HEK293 (cell line): ENCODE results near the gene USP6NL.

Experiments
- CTCF ChIA-PET: fragments of 350-600 bp; formaldehyde crosslinking; extraction: SDS; loops from one replicate; lab custom pipeline; 2021; ENCODE audit warnings: antibody characterized with exemption; lab: Yijun Ruan, JAX
- POLR2A ChIA-PET: fragments of 300-600 bp; formaldehyde crosslinking; extraction: SDS; loops from one replicate; lab custom pipeline; 2020; ENCODE audit warnings: antibody characterized with exemption, inconsistent platforms; lab: Yijun Ruan, JAX
- H3K27ac ChIP-seq: fragments of 200-500 bp; sonication (Bioruptor generic); 2 replicates; pipeline ENCODE4 v1.5.1; 2014; ENCODE audit warnings: low read depth, low read length, control low read depth, inconsistent platforms; ENCODE audit errors: extremely low read depth
- H3K36me3 ChIP-seq, 2 experiments: fragments of 200-500 bp in 1 of 2; sonication (Bioruptor generic) in 1 of 2; 1 replicate in 1 of 2; 2 replicates in 1 of 2; pipeline ENCODE4 v1.5.1; 2014 to 2017; ENCODE audit warnings: inconsistent platforms in 2 of 2, low read length in 2 of 2; ENCODE audit not compliant: control insufficient read depth in 2 of 2, insufficient read depth in 1 of 2
- H3K4me1 ChIP-seq: fragments of 200-500 bp; sonication (Bioruptor generic); 2 replicates; pipeline ENCODE4 v1.5.1; 2014; ENCODE audit warnings: mild to moderate bottlenecking, low read length, inconsistent platforms; ENCODE audit not compliant: control insufficient read depth, insufficient read depth
- H3K4me3 ChIP-seq: 2 replicates; pipeline ENCODE4 v1.5.1; 2011; ENCODE audit warnings: low read depth, mild to moderate bottlenecking, control low read depth, low read length, moderate library complexity
- H3K9me3 ChIP-seq: fragments of 200-500 bp; sonication (Bioruptor generic); 2 replicates; pipeline ENCODE4 v1.5.1; 2014; ENCODE audit warnings: low read depth, low read length, inconsistent platforms; ENCODE audit not compliant: control insufficient read depth, insufficient read depth
- GFI1B ChIP-seq: fragments of 450-650 bp; formaldehyde crosslinking; IDR thresholded peaks from 2 replicates; pipeline ENCODE4 v1.5.1; 2016; ENCODE audit warnings: missing biosample characterization, missing genetic modification characterization
- GLI2 ChIP-seq: fragments of 450-650 bp; formaldehyde crosslinking; IDR thresholded peaks from 2 replicates; pipeline ENCODE4; 2017; ENCODE audit warnings: missing biosample characterization, missing genetic modification characterization, low read depth, borderline replicate concordance
- RBAK ChIP-seq: fragments of 450-650 bp; formaldehyde crosslinking; IDR thresholded peaks from 2 replicates; pipeline ENCODE4 v1.5.1; 2016; ENCODE audit warnings: missing biosample characterization, missing genetic modification characterization
- ZBTB6 ChIP-seq: fragments of 450-650 bp; formaldehyde crosslinking; IDR thresholded peaks from 2 replicates; pipeline ENCODE4 v1.5.1; 2017; ENCODE audit warnings: missing biosample characterization, missing genetic modification characterization
- ZNF114 ChIP-seq: fragments of 450-650 bp; formaldehyde crosslinking; IDR thresholded peaks from 2 replicates; pipeline ENCODE4 v1.5.0; 2017; ENCODE audit warnings: missing biosample characterization, missing genetic modification characterization
- ZNF19 ChIP-seq: fragments of 450-650 bp; formaldehyde crosslinking; IDR thresholded peaks from 2 replicates; pipeline ENCODE4; 2016; ENCODE audit warnings: missing biosample characterization, missing genetic modification characterization, low read depth
- ZNF280D ChIP-seq: fragments of 450-650 bp; formaldehyde crosslinking; IDR thresholded peaks from 2 replicates; pipeline ENCODE4 v1.5.1; 2016; ENCODE audit warnings: missing biosample characterization, missing genetic modification characterization
- ZNF416 ChIP-seq: fragments of 450-650 bp; formaldehyde crosslinking; IDR thresholded peaks from 2 replicates; pipeline ENCODE4 v1.5.1; 2016; ENCODE audit warnings: missing biosample characterization, missing genetic modification characterization
- ZNF561 ChIP-seq: fragments of 450-650 bp; IDR thresholded peaks from 2 replicates; pipeline ENCODE4 v1.5.1; 2018; ENCODE audit warnings: missing biosample characterization, missing genetic modification characterization, borderline replicate concordance
- ZNF629 ChIP-seq: fragments of 450-650 bp; formaldehyde crosslinking; IDR thresholded peaks from 2 replicates; pipeline ENCODE4 v1.5.1; 2017; ENCODE audit warnings: missing biosample characterization, missing genetic modification characterization
- ZNF747 ChIP-seq: fragments of 450-650 bp; formaldehyde crosslinking; IDR thresholded peaks from 2 replicates; pipeline ENCODE4 v1.5.1; 2016; ENCODE audit warnings: missing biosample characterization, missing genetic modification characterization
- ZNF776 ChIP-seq: fragments of 450-650 bp; formaldehyde crosslinking; IDR thresholded peaks from 2 replicates; pipeline ENCODE4 v1.5.0; 2017; ENCODE audit warnings: missing biosample characterization, missing genetic modification characterization, borderline replicate concordance
- ZNF843 ChIP-seq: fragments of 450-650 bp; formaldehyde crosslinking; IDR thresholded peaks from 2 replicates; pipeline ENCODE4 v1.5.1; 2016; ENCODE audit warnings: missing biosample characterization, missing genetic modification characterization
- TF ChIP-seq, protein P1 (sequence below): fragments of 450-650 bp; formaldehyde crosslinking; IDR thresholded peaks from 2 replicates; pipeline ENCODE4 v1.5.1; 2016; ENCODE audit warnings: missing biosample characterization, missing genetic modification characterization
- TF ChIP-seq, protein P2 (sequence below): sonication (generic); formaldehyde crosslinking; IDR thresholded peaks from 2 replicates; pipeline ENCODE4 v1.8.1; 2022; ENCODE audit warnings: mild to moderate bottlenecking, moderate library complexity, missing genetic modification reagents
- TF ChIP-seq, protein P3 (sequence below): fragments of 450-650 bp; formaldehyde crosslinking; IDR thresholded peaks from 2 replicates; pipeline ENCODE4 v1.5.1; 2016; ENCODE audit warnings: missing biosample characterization, missing genetic modification characterization
- TF ChIP-seq, protein P4 (sequence below): fragments of 450-650 bp; formaldehyde crosslinking; IDR thresholded peaks from 2 replicates; pipeline ENCODE4 v1.5.1; 2016; ENCODE audit warnings: missing biosample characterization, missing genetic modification characterization

The USP6NL gene

DNA sequence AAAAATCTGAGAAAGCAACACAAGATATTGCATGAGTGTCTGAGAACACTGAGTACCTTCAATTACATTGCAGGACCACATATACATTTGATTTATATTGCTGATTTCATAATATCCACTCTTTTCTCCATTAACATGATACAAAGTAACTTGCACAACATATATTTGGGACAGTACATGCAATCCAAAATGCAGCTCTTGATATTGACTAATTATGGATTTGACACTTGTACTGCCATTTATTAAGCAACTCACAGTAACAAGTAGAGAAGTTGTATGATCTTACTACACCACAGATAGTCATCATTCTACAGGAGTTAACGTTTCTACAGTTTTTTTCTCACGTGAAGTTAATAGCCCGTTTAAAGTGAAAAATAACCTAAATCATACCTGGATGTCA, 46.7 kb downstream of the USP6NL start:
- Histone ChIP-seq H3K9me3 (no peaks in the 10 kb centered on the region), H3K36me3 (no peaks in the 10 kb centered on the region), H3K27ac (no peak overlapping the region), H3K4me1 (no peaks in the 10 kb centered on the region), H3K4me3 (no peak overlapping the region)
- no peak for TF ChIP-seq ZNF280D (tag by site-specific recombination)
- TF ChIP-seq RBAK = no peak
- TF ChIP-seq GLI2 (tag by site-specific recombination) = no peak
- TF ChIP-seq ZNF416 = no peak
- no peak for TF ChIP-seq ZNF747 (tag by site-specific recombination)
- no peak for TF ChIP-seq ZNF776 (tag by site-specific recombination)
- TF ChIP-seq ZBTB6 (tag by site-specific recombination) = no peak
- no peak for TF ChIP-seq ZNF114 (tag by site-specific recombination)
- TF ChIP-seq GFI1B (tag by site-specific recombination) = no peak
- TF ChIP-seq ZNF561 (tag by site-specific recombination) = no peak
- TF ChIP-seq, protein P1, sequence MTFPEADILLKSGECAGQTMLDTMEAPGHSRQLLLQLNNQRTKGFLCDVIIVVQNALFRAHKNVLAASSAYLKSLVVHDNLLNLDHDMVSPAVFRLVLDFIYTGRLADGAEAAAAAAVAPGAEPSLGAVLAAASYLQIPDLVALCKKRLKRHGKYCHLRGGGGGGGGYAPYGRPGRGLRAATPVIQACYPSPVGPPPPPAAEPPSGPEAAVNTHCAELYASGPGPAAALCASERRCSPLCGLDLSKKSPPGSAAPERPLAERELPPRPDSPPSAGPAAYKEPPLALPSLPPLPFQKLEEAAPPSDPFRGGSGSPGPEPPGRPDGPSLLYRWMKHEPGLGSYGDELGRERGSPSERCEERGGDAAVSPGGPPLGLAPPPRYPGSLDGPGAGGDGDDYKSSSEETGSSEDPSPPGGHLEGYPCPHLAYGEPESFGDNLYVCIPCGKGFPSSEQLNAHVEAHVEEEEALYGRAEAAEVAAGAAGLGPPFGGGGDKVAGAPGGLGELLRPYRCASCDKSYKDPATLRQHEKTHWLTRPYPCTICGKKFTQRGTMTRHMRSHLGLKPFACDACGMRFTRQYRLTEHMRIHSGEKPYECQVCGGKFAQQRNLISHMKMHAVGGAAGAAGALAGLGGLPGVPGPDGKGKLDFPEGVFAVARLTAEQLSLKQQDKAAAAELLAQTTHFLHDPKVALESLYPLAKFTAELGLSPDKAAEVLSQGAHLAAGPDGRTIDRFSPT (tag by site-specific recombination) = no peak
- TF ChIP-seq, protein P2, sequence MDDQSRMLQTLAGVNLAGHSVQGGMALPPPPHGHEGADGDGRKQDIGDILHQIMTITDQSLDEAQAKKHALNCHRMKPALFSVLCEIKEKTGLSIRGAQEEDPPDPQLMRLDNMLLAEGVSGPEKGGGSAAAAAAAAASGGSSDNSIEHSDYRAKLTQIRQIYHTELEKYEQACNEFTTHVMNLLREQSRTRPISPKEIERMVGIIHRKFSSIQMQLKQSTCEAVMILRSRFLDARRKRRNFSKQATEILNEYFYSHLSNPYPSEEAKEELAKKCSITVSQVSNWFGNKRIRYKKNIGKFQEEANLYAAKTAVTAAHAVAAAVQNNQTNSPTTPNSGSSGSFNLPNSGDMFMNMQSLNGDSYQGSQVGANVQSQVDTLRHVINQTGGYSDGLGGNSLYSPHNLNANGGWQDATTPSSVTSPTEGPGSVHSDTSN (CRISPR knock-in tag) = no peak
- TF ChIP-seq ZNF843 (tag by site-specific recombination) = no peak
- TF ChIP-seq, protein P3, sequence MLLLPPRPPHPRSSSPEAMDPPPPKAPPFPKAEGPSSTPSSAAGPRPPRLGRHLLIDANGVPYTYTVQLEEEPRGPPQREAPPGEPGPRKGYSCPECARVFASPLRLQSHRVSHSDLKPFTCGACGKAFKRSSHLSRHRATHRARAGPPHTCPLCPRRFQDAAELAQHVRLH (tag by site-specific recombination) = no peak
- TF ChIP-seq ZNF629 (tag by site-specific recombination) = no peak
- no peak for TF ChIP-seq ZNF19
- TF ChIP-seq, protein P4, sequence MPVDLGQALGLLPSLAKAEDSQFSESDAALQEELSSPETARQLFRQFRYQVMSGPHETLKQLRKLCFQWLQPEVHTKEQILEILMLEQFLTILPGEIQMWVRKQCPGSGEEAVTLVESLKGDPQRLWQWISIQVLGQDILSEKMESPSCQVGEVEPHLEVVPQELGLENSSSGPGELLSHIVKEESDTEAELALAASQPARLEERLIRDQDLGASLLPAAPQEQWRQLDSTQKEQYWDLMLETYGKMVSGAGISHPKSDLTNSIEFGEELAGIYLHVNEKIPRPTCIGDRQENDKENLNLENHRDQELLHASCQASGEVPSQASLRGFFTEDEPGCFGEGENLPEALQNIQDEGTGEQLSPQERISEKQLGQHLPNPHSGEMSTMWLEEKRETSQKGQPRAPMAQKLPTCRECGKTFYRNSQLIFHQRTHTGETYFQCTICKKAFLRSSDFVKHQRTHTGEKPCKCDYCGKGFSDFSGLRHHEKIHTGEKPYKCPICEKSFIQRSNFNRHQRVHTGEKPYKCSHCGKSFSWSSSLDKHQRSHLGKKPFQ (tag by site-specific recombination) = no peak
- POLR2A ChIA-PET = no interaction called here
- CTCF ChIA-PET = interaction anchor here (0.6 kb wide), 1 partner anchor 107 kb away, joined by 3 read pairs; no protein-coding TSS in a partner anchor
